A673 (cell line): ENCODE measurements around the gene CTTNBP2NL. TPM values are rescaled to one million over a fixed set of nuclear protein-coding genes. Genes with fewer than 3 reads are reported as not detected.

Experiments used
- BruUV-seq: library from RNA; stranded (reverse); fragments of 400-500 nt; replicated peaks from 2 replicates; lab custom pipeline; 2021; lab: Mats Ljungman, UMichigan
- CTCF ChIA-PET: fragments of 300-600 bp; sonication (Branson Sonifier 250); formaldehyde crosslinking; loops from one replicate; lab custom pipeline; 2022; ENCODE audit warnings: antibody characterized with exemption; lab: Charles Lee
- POLR2A ChIA-PET: fragments of 300-600 bp; sonication (Branson Sonifier 250); formaldehyde crosslinking; loops from one replicate; lab custom pipeline; 2022; ENCODE audit warnings: antibody characterized with exemption; ENCODE audit not compliant: low non-redundant PET; lab: Charles Lee
- DNase-seq: peaks from one replicate; pipeline ENCODE4 v3.0.0-alpha.2; 2015; ENCODE audit warnings: low spot score
- H3K27ac ChIP-seq: fragments of 200-600 bp; sonication (generic); 2 replicates; pipeline ENCODE4 v1.5.1; 2016; ENCODE audit warnings: mixed run types, low read depth, mild to moderate bottlenecking, mixed read lengths, antibody characterized with exemption, low read length; ENCODE audit not compliant: poor library complexity, severe bottlenecking
- H3K27me3 ChIP-seq: fragments of 200-600 bp; sonication (generic); replicated peaks from 2 replicates; pipeline ENCODE4 v1.6.1; 2017; ENCODE audit warnings: mixed run types, low read depth, mild to moderate bottlenecking, mixed read lengths, antibody characterized with exemption, low read length; ENCODE audit not compliant: insufficient read depth, poor library complexity
- H3K36me3 ChIP-seq: fragments of 200-600 bp; sonication (generic); 2 replicates; pipeline ENCODE4 v1.6.1; 2016; ENCODE audit warnings: mixed run types, mild to moderate bottlenecking, mixed read lengths, antibody characterized with exemption, low read length; ENCODE audit not compliant: insufficient read depth, poor library complexity, severe bottlenecking
- H3K4me1 ChIP-seq: fragments of 200-600 bp; sonication (generic); 2 replicates; pipeline ENCODE4 v1.6.1; 2017; ENCODE audit warnings: mixed run types, mild to moderate bottlenecking, mixed read lengths, antibody characterized with exemption, low read length; ENCODE audit not compliant: insufficient read depth, poor library complexity, severe bottlenecking
- H3K4me3 ChIP-seq: fragments of 200-600 bp; sonication (generic); 2 replicates; pipeline ENCODE4 v1.5.1; 2016; ENCODE audit warnings: low read depth, mixed run types, mild to moderate bottlenecking, mixed read lengths, low read length; ENCODE audit not compliant: poor library complexity, severe bottlenecking
- H3K9me3 ChIP-seq: fragments of 200-600 bp; sonication (generic); 2 replicates; pipeline ENCODE4 v1.6.1; 2016; ENCODE audit warnings: mixed run types, low read depth, mild to moderate bottlenecking, mixed read lengths, antibody characterized with exemption, low read length; ENCODE audit not compliant: poor library complexity, severe bottlenecking
- EZH2 ChIP-seq: fragments of 200-600 bp; sonication (generic); IDR thresholded peaks from 2 replicates; pipeline ENCODE4 v1.6.1; 2017; ENCODE audit warnings: borderline replicate concordance, low read depth, mild to moderate bottlenecking, mixed read lengths, antibody characterized with exemption, low read length; ENCODE audit not compliant: poor library complexity, severe bottlenecking
- intact Hi-C: fragments of 100-400 bp; cut with micrococcal nuclease; formaldehyde crosslinking; loops from one replicate; pipeline ENCODE4 v1.10.0; 2022; ENCODE audit not compliant: unreplicated experiment
- total RNA-seq: library from RNA; stranded (reverse); gene quantifications from 2 replicates; pipeline ENCODE4 v1.2.3, GENCODE V29; 2021
- TF ChIP-seq, protein P1 (sequence below): fragments of 300-800, 200-600 bp; sonication (generic); conservative IDR thresholded peaks from 2 replicates; pipeline ENCODE4 v1.5.1; 2017; ENCODE audit warnings: low read depth, mild to moderate bottlenecking, antibody characterized with exemption, low read length, moderate library complexity, mixed read lengths

The CTTNBP2NL gene
- total RNA-seq, 1 experiment from 2014 or later, result 32.7 TPM

DNA sequence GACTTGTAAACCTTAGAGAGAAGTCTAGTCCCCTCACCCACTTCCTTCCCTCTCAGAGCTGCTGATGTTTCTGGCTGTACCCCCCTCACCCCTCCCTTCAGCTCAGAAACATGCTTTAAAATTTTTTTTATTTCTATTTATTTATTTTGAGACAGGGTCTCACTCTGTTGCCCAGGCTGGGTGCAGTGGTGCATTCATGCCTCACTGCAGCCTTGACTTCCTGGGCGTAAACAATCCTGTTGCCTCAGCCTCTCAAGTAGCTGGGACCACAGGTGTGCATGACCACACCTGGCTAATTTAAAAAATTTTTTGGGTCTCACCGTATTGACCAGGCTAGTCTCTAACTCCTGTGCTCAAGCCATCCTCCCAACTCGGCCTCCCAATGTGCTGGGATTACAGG lies 109.9 kb downstream of the CTTNBP2NL start:
- no peaks in the 10 kb centered on the region for H3K9me3 ChIP-seq
- no peak for TF ChIP-seq EZH2
- TF ChIP-seq, protein P1, sequence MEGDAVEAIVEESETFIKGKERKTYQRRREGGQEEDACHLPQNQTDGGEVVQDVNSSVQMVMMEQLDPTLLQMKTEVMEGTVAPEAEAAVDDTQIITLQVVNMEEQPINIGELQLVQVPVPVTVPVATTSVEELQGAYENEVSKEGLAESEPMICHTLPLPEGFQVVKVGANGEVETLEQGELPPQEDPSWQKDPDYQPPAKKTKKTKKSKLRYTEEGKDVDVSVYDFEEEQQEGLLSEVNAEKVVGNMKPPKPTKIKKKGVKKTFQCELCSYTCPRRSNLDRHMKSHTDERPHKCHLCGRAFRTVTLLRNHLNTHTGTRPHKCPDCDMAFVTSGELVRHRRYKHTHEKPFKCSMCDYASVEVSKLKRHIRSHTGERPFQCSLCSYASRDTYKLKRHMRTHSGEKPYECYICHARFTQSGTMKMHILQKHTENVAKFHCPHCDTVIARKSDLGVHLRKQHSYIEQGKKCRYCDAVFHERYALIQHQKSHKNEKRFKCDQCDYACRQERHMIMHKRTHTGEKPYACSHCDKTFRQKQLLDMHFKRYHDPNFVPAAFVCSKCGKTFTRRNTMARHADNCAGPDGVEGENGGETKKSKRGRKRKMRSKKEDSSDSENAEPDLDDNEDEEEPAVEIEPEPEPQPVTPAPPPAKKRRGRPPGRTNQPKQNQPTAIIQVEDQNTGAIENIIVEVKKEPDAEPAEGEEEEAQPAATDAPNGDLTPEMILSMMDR, result no peak
- no peak overlapping the region for H3K4me3 ChIP-seq
- H3K36me3 ChIP-seq, result no peaks in the 10 kb centered on the region
- POLR2A ChIA-PET, result no interaction called here
- BruUV-seq, result no TSS peak
- intact Hi-C loops, result no loop called here
- peaks cover 10% of the 10 kb centered on the region for H3K4me1 ChIP-seq
- DNase-seq, result no peak
- H3K27ac ChIP-seq, result no peak overlapping the region
- CTCF ChIA-PET, result no interaction called here
- peaks cover 19% of the 10 kb centered on the region for H3K27me3 ChIP-seq

DNA sequence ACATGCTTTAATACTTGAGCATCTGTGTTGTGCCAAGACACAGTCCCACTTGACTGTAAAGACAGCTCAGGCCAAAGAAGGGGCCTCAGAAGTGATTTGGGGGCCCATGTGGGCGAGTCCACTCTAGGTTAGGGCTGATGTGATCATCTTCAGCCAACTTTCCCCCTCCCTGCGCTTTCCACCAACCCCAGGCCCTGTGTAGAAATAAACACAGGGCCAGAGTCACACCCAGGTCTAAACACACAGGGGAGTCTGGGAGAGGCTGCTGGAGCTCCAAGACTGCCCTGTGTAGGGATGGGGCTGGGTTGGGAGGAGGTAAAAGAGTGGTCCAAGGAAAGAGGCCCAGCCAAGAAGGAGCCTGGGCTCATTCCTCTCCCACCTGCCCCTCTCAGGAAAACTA lies 110.3 kb downstream of the CTTNBP2NL start:
- Histone ChIP-seq H3K9me3 (no peaks in the 10 kb centered on the region), H3K36me3 (no peaks in the 10 kb centered on the region), H3K4me1 (peaks cover 10% of the 10 kb centered on the region), H3K27ac (no peak overlapping the region), H3K27me3 (peaks cover 19% of the 10 kb centered on the region), H3K4me3 (no peak overlapping the region)
- DNase-seq, result no peak
- POLR2A ChIA-PET, result no interaction called here
- CTCF ChIA-PET, result no interaction called here
- BruUV-seq, result no TSS peak
- TF ChIP-seq, protein P1, result no peak
- TF ChIP-seq EZH2, result no peak
- intact Hi-C loops, result no loop called here

DNA sequence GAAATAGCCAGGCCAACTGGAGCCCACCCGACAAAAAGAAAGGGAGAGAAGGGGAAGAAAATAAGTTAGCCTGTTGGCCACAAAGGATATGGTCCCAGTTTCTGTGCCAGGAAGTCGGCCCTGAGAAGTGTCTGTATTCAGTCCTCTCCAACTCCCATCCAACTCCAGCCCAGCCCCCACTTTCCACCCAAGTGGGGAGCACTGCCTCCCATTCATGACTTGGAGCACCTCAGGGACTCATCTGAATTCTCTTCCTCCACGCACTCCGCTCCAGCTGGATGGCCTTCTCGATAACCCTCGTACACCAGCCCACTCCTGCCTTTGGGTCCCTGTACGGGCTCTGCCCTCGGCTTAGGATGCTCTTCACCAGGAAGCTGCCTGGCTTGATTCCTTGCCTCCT lies 110.7 kb downstream of the CTTNBP2NL start:
- intact Hi-C loops, result no loop called here
- peaks cover 10% of the 10 kb centered on the region for H3K4me1 ChIP-seq
- no TSS peak for BruUV-seq
- H3K27ac ChIP-seq, result no peak overlapping the region
- H3K36me3 ChIP-seq, result no peaks in the 10 kb centered on the region
- no peak for TF ChIP-seq EZH2
- TF ChIP-seq, protein P1, result no peak
- H3K27me3 ChIP-seq, result peaks cover 19% of the 10 kb centered on the region
- H3K4me3 ChIP-seq, result no peak overlapping the region
- no peak for DNase-seq
- ChIA-PET POLR2A (no interaction called here), CTCF (no interaction called here)
- H3K9me3 ChIP-seq, result no peaks in the 10 kb centered on the region
